ENCODE results near the gene MPI.
"Not testable (repeated sequence)": the region's sequence is repeated elsewhere in the genome, so short reads cannot be mapped to it uniquely, and the experiment has no call there.

The MPI gene

GRCh38 chr15:74890665-74890960 is 771 bp downstream of the MPI start:
- no peak for DNase-seq (ENCODE audit: low read depth in 4 of 4, low spot score in 1 of 4)

GRCh38 chr15:74891469-74891868 is 1.6 kb downstream of the MPI start:
- DNase-seq (ENCODE audit: low read depth in 4 of 4, low spot score in 1 of 4), result no peak

- no peak for DNase-seq (ENCODE audit: low read depth in 4 of 4, low spot score in 1 of 4)
These were observed 2.5 kb downstream of the MPI start for GRCh38 chr15:74892313-74892712.

GRCh38 chr15:74892931-74893330 is 3.1 kb downstream of the MPI start:
- no peak for DNase-seq (ENCODE audit: low read depth in 4 of 4, low spot score in 1 of 4)

GRCh38 chr15:74893627-74894026 is 3.8 kb downstream of the MPI start:
- DNase-seq (ENCODE audit: low read depth in 4 of 4, low spot score in 1 of 4), result no peak

- DNase-seq (ENCODE audit: low read depth in 4 of 4, low spot score in 1 of 4), result not testable (repeated sequence)
These were observed 4.5 kb downstream of the MPI start for GRCh38 chr15:74894383-74894782.

GRCh38 chr15:74895830-74896229 is 6.0 kb downstream of the MPI start:
- DNase-seq (ENCODE audit: low read depth in 4 of 4, low spot score in 1 of 4), result no peak

GRCh38 chr15:74896316-74896715 is 6.5 kb downstream of the MPI start:
- DNase-seq (ENCODE audit: low read depth in 4 of 4, low spot score in 1 of 4), result no peak

GRCh38 chr15:74897300-74897701 is 7.5 kb downstream of the MPI start:
- no peak for DNase-seq (ENCODE audit: low read depth in 4 of 4, low spot score in 1 of 4)

GRCh38 chr15:74901612-74902063 is 11.8 kb downstream of the MPI start:
- peak; percentile 28 to 41 (median 32) for DNase-seq (ENCODE audit: low read depth in 4 of 4, low spot score in 1 of 4)

- no peak for DNase-seq (ENCODE audit: low read depth in 4 of 4, low spot score in 1 of 4)
These were observed 12.6 kb downstream of the MPI start for GRCh38 chr15:74902295-74903075.

- DNase-seq (ENCODE audit: low read depth in 4 of 4, low spot score in 1 of 4), result no peak
These were observed 13.8 kb downstream of the MPI start for GRCh38 chr15:74903676-74904075.

- DNase-seq (ENCODE audit: low read depth in 4 of 4, low spot score in 1 of 4), result no peak
These were observed 14.5 kb downstream of the MPI start for GRCh38 chr15:74904190-74904805.

- DNase-seq (ENCODE audit: low read depth in 4 of 4, low spot score in 1 of 4), result peak in 2 of 4 experiments; percentile 15 to 18
These were observed 16.2 kb downstream of the MPI start for GRCh38 chr15:74906067-74906449.

- peak; percentile 47 to 73 (median 60) for DNase-seq (ENCODE audit: low read depth in 4 of 4, low spot score in 1 of 4)
These were observed 16.8 kb downstream of the MPI start, which contains the start of gene FAM219B for GRCh38 chr15:74906450-74907162. FAM219B (minus strand) TSS chr15:74906851; CDS start chr15:74906800, 51 bp downstream.

- DNase-seq (ENCODE audit: low read depth in 4 of 4, low spot score in 1 of 4), result no peak
These were observed 17.5 kb downstream of the MPI start for GRCh38 chr15:74907163-74907870.

GRCh38 chr15:74908635-74909034 is 18.8 kb downstream of the MPI start:
- no peak for DNase-seq (ENCODE audit: low read depth in 4 of 4, low spot score in 1 of 4)

GRCh38 chr15:74913041-74913440 is 23.2 kb downstream of the MPI start:
- DNase-seq (ENCODE audit: low read depth in 4 of 4, low spot score in 1 of 4), result no peak

- DNase-seq (ENCODE audit: low read depth in 4 of 4, low spot score in 1 of 4), result not testable (repeated sequence)
These were observed 24.0 kb downstream of the MPI start for GRCh38 chr15:74913799-74914198.

GRCh38 chr15:74917676-74918075 is 27.8 kb downstream of the MPI start:
- no peak for DNase-seq (ENCODE audit: low read depth in 4 of 4, low spot score in 1 of 4)

- DNase-seq (ENCODE audit: low read depth in 4 of 4, low spot score in 1 of 4), result no peak
These were observed 30.6 kb downstream of the MPI start for GRCh38 chr15:74920456-74920855.
